Adipose tissue (tissue), 3 donors: ENCODE measurements around the gene ATXN1. TPM values are rescaled to one million over a fixed set of nuclear protein-coding genes. Genes with fewer than 3 reads are reported as not detected.

ENCODE experiments used
- H3K27ac ChIP-seq: one replicate; pipeline ENCODE4 v1.5.1; 2013; ENCODE audit warnings: low read depth, low read length
- WGBS, 3 donors: extraction: QIAGEN DNeasy Blood & Tissue Kit; methylation state at CpG; one replicate each; pipeline ENCODE4 v1.1.7; 2013; 5-methylcytosine and 5-hydroxymethylcytosine counted together
- polyA plus RNA-seq, 3 donors: library from polyadenylated mRNA; stranded (reverse); fragments of 200-250 nt; gene quantifications; one replicate each; pipeline ENCODE4 v1.2.3, GENCODE V29; 2013
- donor health status: healthy with polysubstance abuse.
- donor health status: Bipolar disorder and iron deficiency.
- donor health status: healthy.

The ATXN1 gene
- polyA plus RNA-seq, 3 donors: 2.6 to 7.2 (median 6.8) TPM

GRCh38 chr6:16440636-16441212 lies 320.5 kb downstream of the ATXN1 start:
- 96 to 98% (median 97%) methylated on average over 7 of the region's 7 CpGs for WGBS, 3 donors
- no peak overlapping the region for H3K27ac ChIP-seq

GRCh38 chr6:16438718-16439591 lies 322.3 kb downstream of the ATXN1 start:
- WGBS, 3 donors: 38 to 70% (median 41%) methylated on average over 9 to 12 of the region's 14 CpGs
- no peak overlapping the region for H3K27ac ChIP-seq

- WGBS, 3 donors: 60 to 91% (median 83%) methylated on average over 3 of the region's 3 CpGs
- no peak overlapping the region for H3K27ac ChIP-seq
Measured at GRCh38 chr6:16437984-16438383, 323.3 kb downstream of the ATXN1 start.

- H3K27ac ChIP-seq: no peak overlapping the region
- 88 to 96% (median 90%) methylated on average over 7 of the region's 7 CpGs for WGBS, 3 donors
Measured at GRCh38 chr6:16437095-16437494, 324.2 kb downstream of the ATXN1 start.

GRCh38 chr6:16436550-16436949 lies 324.7 kb downstream of the ATXN1 start:
- WGBS, 3 donors: 70 to 90% (median 75%) methylated on average over 2 of the region's 2 CpGs
- H3K27ac ChIP-seq: no peak overlapping the region

GRCh38 chr6:16434885-16435284 lies 326.4 kb downstream of the ATXN1 start:
- 87 to 96% (median 95%) methylated on average over 4 of the region's 4 CpGs for WGBS, 3 donors
- H3K27ac ChIP-seq: no peak overlapping the region

GRCh38 chr6:16433338-16433890 lies 327.8 kb downstream of the ATXN1 start:
- WGBS, 3 donors: 80 to 88% (median 81%) methylated on average over 11 of the region's 11 CpGs

GRCh38 chr6:16432075-16433032 lies 328.9 kb downstream of the ATXN1 start:
- 73 to 82% (median 76%) methylated on average over 6 of the region's 6 CpGs for WGBS, 3 donors
- no peak overlapping the region for H3K27ac ChIP-seq

More at GRCh38 chr6:16433338-16433890, 327.8 kb downstream of the ATXN1 start:
- H3K27ac ChIP-seq: no peak overlapping the region

GRCh38 chr6:16431106-16431505 lies 330.2 kb downstream of the ATXN1 start:
- 53 to 79% (median 72%) methylated on average over 3 of the region's 3 CpGs for WGBS, 3 donors
- H3K27ac ChIP-seq: no peak overlapping the region

GRCh38 chr6:16430391-16431089 lies 330.7 kb downstream of the ATXN1 start:
- WGBS, 3 donors: 57 to 61% (median 60%) methylated on average over 9 of the region's 9 CpGs
- no peak overlapping the region for H3K27ac ChIP-seq

- 96 to 99% (median 98%) methylated on average over 10 of the region's 10 CpGs for WGBS, 3 donors
- H3K27ac ChIP-seq: no peak overlapping the region
Measured at GRCh38 chr6:16429669-16430068, 331.6 kb downstream of the ATXN1 start.

GRCh38 chr6:16427124-16427523 lies 334.1 kb downstream of the ATXN1 start:
- 96 to 98% (median 97%) methylated on average over 6 of the region's 6 CpGs for WGBS, 3 donors
- no peak overlapping the region for H3K27ac ChIP-seq

- no peak overlapping the region for H3K27ac ChIP-seq
- 95 to 98% (median 98%) methylated on average over 4 of the region's 4 CpGs for WGBS, 3 donors
Measured at GRCh38 chr6:16425881-16426615, 335.2 kb downstream of the ATXN1 start.

- 57 to 86% (median 82%) methylated on average over 6 of the region's 6 CpGs for WGBS, 3 donors
- H3K27ac ChIP-seq: no peak overlapping the region
Measured at GRCh38 chr6:16421462-16421960, 339.7 kb downstream of the ATXN1 start.

GRCh38 chr6:16420715-16421461 lies 340.4 kb downstream of the ATXN1 start:
- 50 to 60% (median 56%) methylated on average over 7 of the region's 7 CpGs for WGBS, 3 donors
- H3K27ac ChIP-seq: no peak overlapping the region

- 80 to 83% (median 80%) methylated on average over 2 of the region's 2 CpGs for WGBS, 3 donors
- H3K27ac ChIP-seq: no peak overlapping the region
Measured at GRCh38 chr6:16420337-16420714, 340.9 kb downstream of the ATXN1 start.
